K562 (cell line): ENCODE data around the gene METTL15. TPM values are rescaled to one million over a fixed set of nuclear protein-coding genes. Genes with fewer than 3 reads are reported as not detected.

ENCODE experiments used
- ATAC-seq: fragments of 200-7000 bp; cut with Tn5 transposase; 3 replicates; pipeline ENCODE4 v1.9.1; 2020; ENCODE audit warnings: moderate library complexity
- BruUV-seq: library from RNA; stranded (reverse); fragments of 400-500 nt; replicated peaks from 2 replicates; lab custom pipeline; 2021; lab: Mats Ljungman, UMichigan
- CTCF ChIA-PET: fragments of 300-600 bp; formaldehyde crosslinking; extraction: SDS; loops from one replicate; lab custom pipeline; 2021; ENCODE audit warnings: low intra/inter-chr PET ratio; lab: Yijun Ruan, JAX
- POLR2A ChIA-PET: fragments of 300-600, 350-650 bp; sonication (Branson Sonifier 250); formaldehyde crosslinking; extraction: SDS; loops from one replicate; lab custom pipeline; 2021; ENCODE audit warnings: antibody characterized with exemption, inconsistent platforms; lab: Yijun Ruan, JAX
- DNase-seq, 4 experiments: peaks; one replicate each; pipeline versions ENCODE4 v3.0.0 to v3.0.0-alpha.2; 2011 to 2018; ENCODE audit warnings: low spot score in 3 of 4, mixed read lengths in 3 of 4; ENCODE audit errors: extremely low read depth in 1 of 4
- FAIRE-seq: peaks from 2 replicates; lab custom pipeline; 2011; peaks lifted over from hg19 to GRCh38; lab: Jason Lieb, UNC
- H2AFZ ChIP-seq: 2 replicates; pipeline ENCODE4 v1.6.0; 2011; ENCODE audit warnings: low read depth, low read length, control low read depth, inconsistent platforms
- H3K27ac ChIP-seq: fragments of 200-600 bp; 3 replicates; pipeline ENCODE4 v1.8.0; 2011; ENCODE audit warnings: low read depth, mild to moderate bottlenecking, control low read depth, inconsistent platforms, low read length, moderate library complexity, mixed read lengths; ENCODE audit errors: extremely low read depth
- H3K27me3 ChIP-seq, 2 experiments: fragments of 300-600 bp in 1 of 2; 2 replicates in 1 of 2; 3 replicates in 1 of 2; pipeline versions ENCODE4 v1.6.0 to v1.8.0; 2011; ENCODE audit warnings: inconsistent platforms in 2 of 2, low read length in 2 of 2, mild to moderate bottlenecking in 1 of 2, mixed read lengths in 1 of 2, moderate library complexity in 1 of 2; ENCODE audit not compliant: control insufficient read depth in 2 of 2, insufficient read depth in 2 of 2
- H3K36me3 ChIP-seq: fragments of 300-600 bp; 3 replicates; pipeline ENCODE4 v1.8.0; 2011; ENCODE audit warnings: mild to moderate bottlenecking, low read length, inconsistent platforms; ENCODE audit not compliant: control insufficient read depth, insufficient read depth
- H3K4me1 ChIP-seq, 2 experiments: fragments of 200-600 bp in 1 of 2; replicated peaks in 1 of 2; 2 replicates in 1 of 2; 3 replicates in 1 of 2; pipeline versions ENCODE4 v1.5.1 to v1.8.0; 2011; ENCODE audit warnings: inconsistent platforms in 2 of 2, low read length in 2 of 2, mild to moderate bottlenecking in 1 of 2, mixed read lengths in 1 of 2, moderate library complexity in 1 of 2; ENCODE audit not compliant: control insufficient read depth in 2 of 2, insufficient read depth in 2 of 2
- H3K4me2 ChIP-seq: 2 replicates; pipeline ENCODE4 v1.6.1; 2011; ENCODE audit warnings: low read length, control low read depth, inconsistent platforms, mixed read lengths; ENCODE audit not compliant: insufficient read depth
- H3K4me3 ChIP-seq: fragments of 200-600 bp; sonication (generic), shearing (Covaris generic); 2 replicates; pipeline ENCODE4 v1.5.1; 2016; ENCODE audit warnings: control low read depth, inconsistent platforms
- H3K79me2 ChIP-seq: fragments of 200-600 bp; 3 replicates; pipeline ENCODE4 v1.8.0; 2011; ENCODE audit warnings: low read length, inconsistent platforms; ENCODE audit not compliant: control insufficient read depth, insufficient read depth
- H3K9ac ChIP-seq, 2 experiments: 2 replicates each; pipeline versions ENCODE4 v1.6.0 to v1.6.1; 2011; ENCODE audit warnings: low read depth in 2 of 2, low read length in 2 of 2, control low read depth in 1 of 2, inconsistent platforms in 1 of 2, mild to moderate bottlenecking in 1 of 2, mixed read lengths in 1 of 2; ENCODE audit not compliant: insufficient read depth in 1 of 2
- H3K9me1 ChIP-seq: one replicate; pipeline ENCODE4 v1.6.0; 2011; ENCODE audit warnings: inconsistent platforms, mild to moderate bottlenecking, low read length, moderate library complexity; ENCODE audit not compliant: control insufficient read depth, insufficient read depth
- H3K9me3 ChIP-seq: replicated peaks from 2 replicates; pipeline ENCODE4 v1.5.1; 2011; ENCODE audit warnings: low read depth, low read length, inconsistent platforms; ENCODE audit not compliant: control insufficient read depth, insufficient read depth
- H4K20me1 ChIP-seq: replicated peaks from 2 replicates; pipeline ENCODE4 v1.6.1; 2011; ENCODE audit warnings: low read length, inconsistent platforms, mixed read lengths; ENCODE audit not compliant: control insufficient read depth, insufficient read depth
- BRCA1 ChIP-seq, 2 experiments: fragments of 450-650 bp in 1 of 2; sonication (generic) in 1 of 2; formaldehyde crosslinking in 1 of 2; IDR thresholded peaks; 2 replicates each; pipeline versions ENCODE4 v1.5.0 to v1.6.1; 2017 to 2020; ENCODE audit warnings: mild to moderate bottlenecking in 1 of 2, missing genetic modification reagents in 1 of 2
- CCNT2 ChIP-seq: IDR thresholded peaks from 2 replicates; pipeline ENCODE4 v1.6.1; 2011; ENCODE audit warnings: borderline replicate concordance, low read depth, mild to moderate bottlenecking, moderate library complexity, mixed read lengths, low read length; ENCODE audit not compliant: insufficient read length; ENCODE audit errors: extremely low read depth
- CHCHD3 ChIP-seq: fragments of 250-450 bp; sonication (Bioruptor Pico); IDR thresholded peaks from 2 replicates; pipeline ENCODE4 v2.1.2; 2022; ENCODE audit warnings: mild to moderate bottlenecking
- FOXJ3 ChIP-seq: sonication (generic); formaldehyde crosslinking; IDR thresholded peaks from 2 replicates; pipeline ENCODE4 v1.4.0; 2020; ENCODE audit warnings: mild to moderate bottlenecking, missing genetic modification reagents
- MCM5 ChIP-seq: fragments of 450-650 bp; IDR thresholded peaks from 2 replicates; pipeline ENCODE4 v1.6.1; 2016; ENCODE audit warnings: low read depth
- PHB2 ChIP-seq: fragments of 450-650 bp; IDR thresholded peaks from 2 replicates; pipeline ENCODE4 v1.6.1; 2017; ENCODE audit warnings: low read depth
- POLR2AphosphoS5 ChIP-seq: IDR thresholded peaks from 2 replicates; pipeline ENCODE4 v1.6.1; 2011; ENCODE audit warnings: mild to moderate bottlenecking, low read depth, low read length, moderate library complexity; ENCODE audit not compliant: control insufficient read depth, insufficient read depth
- RCOR1 ChIP-seq, 2 experiments: IDR thresholded peaks; 2 replicates each; pipeline ENCODE4 v1.6.1; 2012; ENCODE audit warnings: low read depth in 2 of 2, low read length in 2 of 2, borderline replicate concordance in 1 of 2, improper control_type of control experiment in 1 of 2
- SMAD1 ChIP-seq: fragments of 150-350 bp; IDR thresholded peaks from 2 replicates; pipeline ENCODE4 v1.6.1; 2014; ENCODE audit warnings: low read length, low read depth; ENCODE audit not compliant: partially characterized antibody
- SNRNP70 ChIP-seq: fragments of 200-400 bp; formaldehyde crosslinking; optimal IDR thresholded peaks from 2 replicates; pipeline ENCODE3; 2017; ENCODE audit warnings: low read depth, low read length
- TEAD4 ChIP-seq, 2 experiments: sonication (generic) in 1 of 2; formaldehyde crosslinking in 1 of 2; IDR thresholded peaks; 2 replicates each; pipeline versions ENCODE4 v1.6.1 to v1.8.0; 2012 to 2022; ENCODE audit warnings: borderline replicate concordance in 1 of 2, inconsistent platforms in 1 of 2, low read length in 1 of 2, mild to moderate bottlenecking in 1 of 2, missing genetic modification reagents in 1 of 2
- ZNF263 ChIP-seq: sonication (generic); formaldehyde crosslinking; IDR thresholded peaks from 2 replicates; pipeline ENCODE4 v1.8.0; 2022; ENCODE audit warnings: mild to moderate bottlenecking, missing genetic modification reagents, borderline replicate concordance
- ZNF316 ChIP-seq: fragments of 450-650 bp; IDR thresholded peaks from 2 replicates; pipeline ENCODE4 v1.6.1; 2016
- WGBS: fragments of 100-300 bp; shearing (Covaris generic); methylation state at CpG from one replicate; pipeline ENCODE4 v1.1.6; 2016; ENCODE audit warnings: low coverage, mixed read lengths; ENCODE audit not compliant: insufficient coverage; ENCODE audit errors: missing lambda C conversion rate; 5-methylcytosine and 5-hydroxymethylcytosine counted together
- in situ Hi-C: fragments of 300-500 bp; cut with MboI; formaldehyde crosslinking; loops from 4 replicates; pipeline ENCODE4 v1.15.0; 2018; ENCODE audit warnings: inconsistent platforms, mixed read lengths
- intact Hi-C: fragments of 100-400 bp; cut with micrococcal nuclease; formaldehyde crosslinking; loops from 2 replicates; pipeline ENCODE4 v1.14.2; 2022
- polyA plus RNA-seq, 8 experiments: library from polyadenylated mRNA; depleted of rRNA in 4 of 8; stranded (reverse) in 5 of 8; unstranded in 3 of 8; fragments of >200 nt; fragmentation: Nextera tagmentation in 2 of 8; fragmentation: Illumina TruSeq in 1 of 8; extraction: Ambion mirVana in 2 of 8; extraction: Trizol in 1 of 8; gene quantifications; 2 replicates each; pipeline versions ENCODE4 v1.2.1 to v1.2.3, GENCODE V29; 2011 to 2014; ENCODE audit warnings: inconsistent platforms in 1 of 8, missing spikeins in 1 of 8
- total RNA-seq, 7 experiments: library from RNA; depleted of rRNA in 6 of 7; stranded (reverse); fragments of >200 nt in 6 of 7; fragmentation: Illumina TruSeq in 2 of 7; extraction: Trizol in 2 of 7; gene quantifications; 2 replicates each; pipeline versions ENCODE4 v1.2.1 to v1.2.3, GENCODE V29; 2011 to 2021; ENCODE audit warnings: low replicate concordance in 1 of 7
- TF ChIP-seq, protein P1 (sequence below): fragments of 250-450 bp; sonication (Bioruptor Pico); IDR thresholded peaks from 2 replicates; pipeline ENCODE4 v1.4.0; 2020; ENCODE audit warnings: mild to moderate bottlenecking, moderate library complexity, borderline replicate concordance
- TF ChIP-seq, protein P2 (sequence below): sonication (generic); formaldehyde crosslinking; IDR thresholded peaks from 2 replicates; pipeline ENCODE4 v1.9.0; 2022; ENCODE audit warnings: mild to moderate bottlenecking, missing genetic modification reagents

METTL15 gene
- total and polyA plus RNA-seq, 9 of the 15 experiments (the other 6 are each of a cell fraction or from before 2014, with no cell fraction given) = 10.7 to 21.7 (median 15.9) TPM

- BruUV-seq = no TSS peak
- intact Hi-C loops = no loop called here
- H4K20me1 ChIP-seq = no peaks in the 10 kb centered on the region
- H2AFZ ChIP-seq = no peak overlapping the region
- H3K4me3 ChIP-seq = no peak overlapping the region
- no peaks in the 10 kb centered on the region for H3K36me3 ChIP-seq
- H3K79me2 ChIP-seq = no peaks in the 10 kb centered on the region
- in situ Hi-C loops = no loop called here
- CTCF ChIA-PET = no interaction called here
- no peaks in the 10 kb centered on the region for H3K27me3 ChIP-seq
- WGBS = 83% methylated on average over 2 of the region's 2 CpGs
- no peak overlapping the region for H3K9ac ChIP-seq
- H3K4me1 ChIP-seq = no peaks in the 10 kb centered on the region
- TF ChIP-seq MCM5 (no peak), PHB2 (no peak), ZNF316 (peak; percentile 56), CHCHD3 (CRISPR knock-in tag) (no peak)
- no peak overlapping the region for H3K4me2 ChIP-seq
- FAIRE-seq (no peak), DNase-seq (no peak), ATAC-seq (no peak)
- no peaks in the 10 kb centered on the region for H3K9me1 ChIP-seq
- H3K9me3 ChIP-seq = no peaks in the 10 kb centered on the region
- POLR2A ChIA-PET = no interaction called here
- H3K27ac ChIP-seq = no peak overlapping the region
These were observed 143.1 kb downstream of the METTL15 start for GRCh38 chr11:28251257-28251656.

DNA sequence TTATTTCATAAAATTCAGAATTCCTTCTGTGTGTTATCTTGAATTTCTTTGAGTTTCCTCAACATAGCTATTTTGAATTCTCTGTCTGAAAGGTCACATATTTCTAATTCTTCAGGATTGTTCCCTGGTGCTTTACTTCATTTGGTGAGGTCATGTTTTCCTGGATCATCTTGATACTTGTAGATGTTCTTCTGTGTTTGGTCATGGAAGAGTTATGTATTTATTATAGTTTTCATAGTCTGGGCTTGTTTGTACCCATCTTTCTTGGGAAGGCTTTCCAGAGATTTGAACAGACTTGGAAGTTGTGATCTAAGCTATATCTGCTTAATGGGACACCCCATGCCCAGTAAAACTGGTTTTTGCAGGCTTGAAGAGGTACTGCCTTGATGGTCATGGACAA, 149.6 kb downstream of the METTL15 start:
- Histone ChIP-seq H3K4me3 (no peak overlapping the region), H3K36me3 (no peaks in the 10 kb centered on the region), H3K4me2 (no peak overlapping the region), H2AFZ (no peak overlapping the region), H3K79me2 (no peaks in the 10 kb centered on the region), H3K9me3 (no peaks in the 10 kb centered on the region), H3K9ac (no peak overlapping the region), H3K4me1 (no peaks in the 10 kb centered on the region), H3K27me3 (no peaks in the 10 kb centered on the region), H4K20me1 (no peaks in the 10 kb centered on the region), H3K27ac (no peak overlapping the region), H3K9me1 (no peaks in the 10 kb centered on the region)
- FAIRE-seq = no peak
- ChIA-PET POLR2A (no interaction called here), CTCF (no interaction called here)
- in situ Hi-C loops (no loop called here), intact Hi-C loops (no loop called here)
- DNase-seq = no peak
- ATAC-seq = no peak
- BruUV-seq = no TSS peak
- TF ChIP-seq POLR2AphosphoS5 (no peak), BRCA1 (IDR thresholded peaks at IDR 0.05) (no peak), BRCA1 (CRISPR knock-in tag; IDR thresholded peaks at IDR 0.05) (no peak), SMAD1 (no peak), CCNT2 (no peak), RCOR1 (IDR thresholded peaks at IDR 0.05; ENCODE audit: borderline replicate concordance in 1 of 2, low read depth in 2 of 2, low read length in 2 of 2) (no peak), TEAD4 (IDR thresholded peaks at IDR 0.05; ENCODE audit: low read length) (no peak), TEAD4 (CRISPR knock-in tag; IDR thresholded peaks at IDR 0.05; ENCODE audit: borderline replicate concordance) (no peak), SNRNP70 (no peak), FOXJ3 (CRISPR knock-in tag) (no peak), ZNF263 (no peak)
- TF ChIP-seq, protein P1, sequence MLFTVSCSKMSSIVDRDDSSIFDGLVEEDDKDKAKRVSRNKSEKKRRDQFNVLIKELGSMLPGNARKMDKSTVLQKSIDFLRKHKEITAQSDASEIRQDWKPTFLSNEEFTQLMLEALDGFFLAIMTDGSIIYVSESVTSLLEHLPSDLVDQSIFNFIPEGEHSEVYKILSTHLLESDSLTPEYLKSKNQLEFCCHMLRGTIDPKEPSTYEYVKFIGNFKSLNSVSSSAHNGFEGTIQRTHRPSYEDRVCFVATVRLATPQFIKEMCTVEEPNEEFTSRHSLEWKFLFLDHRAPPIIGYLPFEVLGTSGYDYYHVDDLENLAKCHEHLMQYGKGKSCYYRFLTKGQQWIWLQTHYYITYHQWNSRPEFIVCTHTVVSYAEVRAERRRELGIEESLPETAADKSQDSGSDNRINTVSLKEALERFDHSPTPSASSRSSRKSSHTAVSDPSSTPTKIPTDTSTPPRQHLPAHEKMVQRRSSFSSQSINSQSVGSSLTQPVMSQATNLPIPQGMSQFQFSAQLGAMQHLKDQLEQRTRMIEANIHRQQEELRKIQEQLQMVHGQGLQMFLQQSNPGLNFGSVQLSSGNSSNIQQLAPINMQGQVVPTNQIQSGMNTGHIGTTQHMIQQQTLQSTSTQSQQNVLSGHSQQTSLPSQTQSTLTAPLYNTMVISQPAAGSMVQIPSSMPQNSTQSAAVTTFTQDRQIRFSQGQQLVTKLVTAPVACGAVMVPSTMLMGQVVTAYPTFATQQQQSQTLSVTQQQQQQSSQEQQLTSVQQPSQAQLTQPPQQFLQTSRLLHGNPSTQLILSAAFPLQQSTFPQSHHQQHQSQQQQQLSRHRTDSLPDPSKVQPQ = no peak
- TF ChIP-seq, protein P2, sequence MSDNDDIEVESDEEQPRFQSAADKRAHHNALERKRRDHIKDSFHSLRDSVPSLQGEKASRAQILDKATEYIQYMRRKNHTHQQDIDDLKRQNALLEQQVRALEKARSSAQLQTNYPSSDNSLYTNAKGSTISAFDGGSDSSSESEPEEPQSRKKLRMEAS = no peak
